NCI-H1048 (cell line): ENCODE results near the gene PIP4K2B.
A peak's percentile ranks its signal among the peaks of the same experiment; 100 is the strongest.
"Not testable (repeated sequence)": the region's sequence is repeated elsewhere in the genome, so short reads cannot be mapped to it uniquely, and the experiment has no call there.

Source experiments
- DNase-seq: peaks from one replicate; lab custom pipeline; 2025; lab: John Stamatoyannopoulos, UW

PIP4K2B gene

GRCh38 chr17:38799501-38800236 is at the start of gene PIP4K2B:
Gene PIP4K2B, minus strand, starts transcription at chr17:38799556. Its CDS starts 132 bp downstream, at chr17:38799424.
- peak; percentile 85 for DNase-seq

- no peak for DNase-seq
Measured at GRCh38 chr17:38848557-38848891, 49.2 kb upstream of the PIP4K2B start.

- no peak for DNase-seq
Measured at GRCh38 chr17:38844261-38844757, 45.0 kb upstream of the PIP4K2B start.

- no peak for DNase-seq
Measured at GRCh38 chr17:38825762-38826247, 26.4 kb upstream of the PIP4K2B start.

- peak; percentile 75 for DNase-seq
Measured at GRCh38 chr17:38824899-38825761, 25.8 kb upstream of the PIP4K2B start, which contains the start of gene CWC25. Gene CWC25, minus strand, starts transcription at chr17:38825321. Its CDS starts 138 bp downstream, at chr17:38825183.

- no peak for DNase-seq
Measured at GRCh38 chr17:38815576-38816193, 16.3 kb upstream of the PIP4K2B start.

GRCh38 chr17:38809828-38810227 is 10.5 kb upstream of the PIP4K2B start:
- no peak for DNase-seq

- DNase-seq, result no peak
Measured at GRCh38 chr17:38800237-38800760, 943 bp upstream of the PIP4K2B start.

GRCh38 chr17:38798614-38799500 is 499 bp downstream of the PIP4K2B start:
- DNase-seq, result no peak

- no peak for DNase-seq
Measured at GRCh38 chr17:38797828-38798227, 1.5 kb downstream of the PIP4K2B start.

- DNase-seq, result no peak
Measured at GRCh38 chr17:38797158-38797490, 2.2 kb downstream of the PIP4K2B start.

- no peak for DNase-seq
Measured at GRCh38 chr17:38796451-38797157, 2.8 kb downstream of the PIP4K2B start.

- no peak for DNase-seq
Measured at GRCh38 chr17:38794221-38794620, 5.1 kb downstream of the PIP4K2B start.

- no peak for DNase-seq
Measured at GRCh38 chr17:38791162-38791561, 8.2 kb downstream of the PIP4K2B start.

- DNase-seq, result not testable (repeated sequence)
Measured at GRCh38 chr17:38790148-38790707, 9.1 kb downstream of the PIP4K2B start.

- no peak for DNase-seq
Measured at GRCh38 chr17:38789185-38789584, 10.2 kb downstream of the PIP4K2B start.

- DNase-seq, result not testable (repeated sequence)
Measured at GRCh38 chr17:38787999-38788398, 11.4 kb downstream of the PIP4K2B start.

- DNase-seq, result no peak
Measured at GRCh38 chr17:38786372-38786771, 13.0 kb downstream of the PIP4K2B start.

- no peak for DNase-seq
Measured at GRCh38 chr17:38783227-38783626, 16.1 kb downstream of the PIP4K2B start.
